Measurements from ENCODE around the gene APBB2.

- TF ChIP-seq, protein P1, sequence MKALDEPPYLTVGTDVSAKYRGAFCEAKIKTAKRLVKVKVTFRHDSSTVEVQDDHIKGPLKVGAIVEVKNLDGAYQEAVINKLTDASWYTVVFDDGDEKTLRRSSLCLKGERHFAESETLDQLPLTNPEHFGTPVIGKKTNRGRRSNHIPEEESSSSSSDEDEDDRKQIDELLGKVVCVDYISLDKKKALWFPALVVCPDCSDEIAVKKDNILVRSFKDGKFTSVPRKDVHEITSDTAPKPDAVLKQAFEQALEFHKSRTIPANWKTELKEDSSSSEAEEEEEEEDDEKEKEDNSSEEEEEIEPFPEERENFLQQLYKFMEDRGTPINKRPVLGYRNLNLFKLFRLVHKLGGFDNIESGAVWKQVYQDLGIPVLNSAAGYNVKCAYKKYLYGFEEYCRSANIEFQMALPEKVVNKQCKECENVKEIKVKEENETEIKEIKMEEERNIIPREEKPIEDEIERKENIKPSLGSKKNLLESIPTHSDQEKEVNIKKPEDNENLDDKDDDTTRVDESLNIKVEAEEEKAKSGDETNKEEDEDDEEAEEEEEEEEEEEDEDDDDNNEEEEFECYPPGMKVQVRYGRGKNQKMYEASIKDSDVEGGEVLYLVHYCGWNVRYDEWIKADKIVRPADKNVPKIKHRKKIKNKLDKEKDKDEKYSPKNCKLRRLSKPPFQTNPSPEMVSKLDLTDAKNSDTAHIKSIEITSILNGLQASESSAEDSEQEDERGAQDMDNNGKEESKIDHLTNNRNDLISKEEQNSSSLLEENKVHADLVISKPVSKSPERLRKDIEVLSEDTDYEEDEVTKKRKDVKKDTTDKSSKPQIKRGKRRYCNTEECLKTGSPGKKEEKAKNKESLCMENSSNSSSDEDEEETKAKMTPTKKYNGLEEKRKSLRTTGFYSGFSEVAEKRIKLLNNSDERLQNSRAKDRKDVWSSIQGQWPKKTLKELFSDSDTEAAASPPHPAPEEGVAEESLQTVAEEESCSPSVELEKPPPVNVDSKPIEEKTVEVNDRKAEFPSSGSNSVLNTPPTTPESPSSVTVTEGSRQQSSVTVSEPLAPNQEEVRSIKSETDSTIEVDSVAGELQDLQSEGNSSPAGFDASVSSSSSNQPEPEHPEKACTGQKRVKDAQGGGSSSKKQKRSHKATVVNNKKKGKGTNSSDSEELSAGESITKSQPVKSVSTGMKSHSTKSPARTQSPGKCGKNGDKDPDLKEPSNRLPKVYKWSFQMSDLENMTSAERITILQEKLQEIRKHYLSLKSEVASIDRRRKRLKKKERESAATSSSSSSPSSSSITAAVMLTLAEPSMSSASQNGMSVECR (CRISPR knock-in tag; IDR thresholded peaks at IDR 0.05; ENCODE audit: borderline replicate concordance) = no peak
- TF ChIP-seq, protein P2, sequence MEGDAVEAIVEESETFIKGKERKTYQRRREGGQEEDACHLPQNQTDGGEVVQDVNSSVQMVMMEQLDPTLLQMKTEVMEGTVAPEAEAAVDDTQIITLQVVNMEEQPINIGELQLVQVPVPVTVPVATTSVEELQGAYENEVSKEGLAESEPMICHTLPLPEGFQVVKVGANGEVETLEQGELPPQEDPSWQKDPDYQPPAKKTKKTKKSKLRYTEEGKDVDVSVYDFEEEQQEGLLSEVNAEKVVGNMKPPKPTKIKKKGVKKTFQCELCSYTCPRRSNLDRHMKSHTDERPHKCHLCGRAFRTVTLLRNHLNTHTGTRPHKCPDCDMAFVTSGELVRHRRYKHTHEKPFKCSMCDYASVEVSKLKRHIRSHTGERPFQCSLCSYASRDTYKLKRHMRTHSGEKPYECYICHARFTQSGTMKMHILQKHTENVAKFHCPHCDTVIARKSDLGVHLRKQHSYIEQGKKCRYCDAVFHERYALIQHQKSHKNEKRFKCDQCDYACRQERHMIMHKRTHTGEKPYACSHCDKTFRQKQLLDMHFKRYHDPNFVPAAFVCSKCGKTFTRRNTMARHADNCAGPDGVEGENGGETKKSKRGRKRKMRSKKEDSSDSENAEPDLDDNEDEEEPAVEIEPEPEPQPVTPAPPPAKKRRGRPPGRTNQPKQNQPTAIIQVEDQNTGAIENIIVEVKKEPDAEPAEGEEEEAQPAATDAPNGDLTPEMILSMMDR (IDR thresholded peaks at IDR 0.05) = no peak
- TF ChIP-seq, protein P3, sequence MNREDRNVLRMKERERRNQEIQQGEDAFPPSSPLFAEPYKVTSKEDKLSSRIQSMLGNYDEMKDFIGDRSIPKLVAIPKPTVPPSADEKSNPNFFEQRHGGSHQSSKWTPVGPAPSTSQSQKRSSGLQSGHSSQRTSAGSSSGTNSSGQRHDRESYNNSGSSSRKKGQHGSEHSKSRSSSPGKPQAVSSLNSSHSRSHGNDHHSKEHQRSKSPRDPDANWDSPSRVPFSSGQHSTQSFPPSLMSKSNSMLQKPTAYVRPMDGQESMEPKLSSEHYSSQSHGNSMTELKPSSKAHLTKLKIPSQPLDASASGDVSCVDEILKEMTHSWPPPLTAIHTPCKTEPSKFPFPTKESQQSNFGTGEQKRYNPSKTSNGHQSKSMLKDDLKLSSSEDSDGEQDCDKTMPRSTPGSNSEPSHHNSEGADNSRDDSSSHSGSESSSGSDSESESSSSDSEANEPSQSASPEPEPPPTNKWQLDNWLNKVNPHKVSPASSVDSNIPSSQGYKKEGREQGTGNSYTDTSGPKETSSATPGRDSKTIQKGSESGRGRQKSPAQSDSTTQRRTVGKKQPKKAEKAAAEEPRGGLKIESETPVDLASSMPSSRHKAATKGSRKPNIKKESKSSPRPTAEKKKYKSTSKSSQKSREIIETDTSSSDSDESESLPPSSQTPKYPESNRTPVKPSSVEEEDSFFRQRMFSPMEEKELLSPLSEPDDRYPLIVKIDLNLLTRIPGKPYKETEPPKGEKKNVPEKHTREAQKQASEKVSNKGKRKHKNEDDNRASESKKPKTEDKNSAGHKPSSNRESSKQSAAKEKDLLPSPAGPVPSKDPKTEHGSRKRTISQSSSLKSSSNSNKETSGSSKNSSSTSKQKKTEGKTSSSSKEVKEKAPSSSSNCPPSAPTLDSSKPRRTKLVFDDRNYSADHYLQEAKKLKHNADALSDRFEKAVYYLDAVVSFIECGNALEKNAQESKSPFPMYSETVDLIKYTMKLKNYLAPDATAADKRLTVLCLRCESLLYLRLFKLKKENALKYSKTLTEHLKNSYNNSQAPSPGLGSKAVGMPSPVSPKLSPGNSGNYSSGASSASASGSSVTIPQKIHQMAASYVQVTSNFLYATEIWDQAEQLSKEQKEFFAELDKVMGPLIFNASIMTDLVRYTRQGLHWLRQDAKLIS (CRISPR knock-in tag; IDR thresholded peaks at IDR 0.05; ENCODE audit: borderline replicate concordance) = no peak
- TF ChIP-seq SP1 (CRISPR knock-in tag; conservative IDR thresholded peaks at IDR 0.05) = no peak
- no peak for TF ChIP-seq USF1 (CRISPR knock-in tag; IDR thresholded peaks at IDR 0.05)
Measured at GRCh38 chr4:41110050-41110449, 104.3 kb downstream of the APBB2 start.
